DND-41 (cell line): ENCODE measurements around the gene SLC11A1.

ENCODE experiments used
- ATAC-seq: fragments of 200-7000 bp; cut with Tn5 transposase; 3 replicates; pipeline ENCODE4 v1.9.1; 2021; ENCODE audit warnings: low read depth; ENCODE audit not compliant: insufficient read depth
- DNase-seq: peaks from one replicate; pipeline ENCODE4 v3.0.0-alpha.2; 2020
- H2AFZ ChIP-seq: 2 replicates; pipeline ENCODE4 v1.6.0; 2012; ENCODE audit warnings: low read depth, low read length
- H3K27ac ChIP-seq: 2 replicates; pipeline ENCODE4 v1.5.1; 2012; ENCODE audit warnings: low read length, inconsistent platforms
- H3K27me3 ChIP-seq: fragments of 200-600 bp; sonication (generic); 2 replicates; pipeline ENCODE4 v1.6.0; 2012; ENCODE audit warnings: low read length, mild to moderate bottlenecking, inconsistent platforms; ENCODE audit not compliant: insufficient read depth, poor library complexity
- H3K36me3 ChIP-seq: 2 replicates; pipeline ENCODE4 v1.5.1; 2012; ENCODE audit warnings: low read length, inconsistent platforms; ENCODE audit not compliant: insufficient read depth
- H3K4me1 ChIP-seq: 2 replicates; pipeline ENCODE4 v1.5.1; 2012; ENCODE audit warnings: mild to moderate bottlenecking, low read length; ENCODE audit not compliant: insufficient read depth
- H3K4me2 ChIP-seq: 2 replicates; pipeline ENCODE4 v1.6.0; 2012; ENCODE audit warnings: mild to moderate bottlenecking, moderate library complexity, low read length, inconsistent platforms; ENCODE audit not compliant: insufficient read depth
- H3K4me3 ChIP-seq, 2 experiments: fragments of 200-600 bp in 1 of 2; shearing (Covaris generic) in 1 of 2; 2 replicates each; pipeline ENCODE4 v1.5.1; 2012 to 2016; ENCODE audit warnings: inconsistent platforms in 2 of 2, low read length in 2 of 2, mild to moderate bottlenecking in 2 of 2, low read depth in 1 of 2, moderate library complexity in 1 of 2
- H3K79me2 ChIP-seq: 2 replicates; pipeline ENCODE4 v1.6.0; 2012; ENCODE audit warnings: low read length, inconsistent platforms; ENCODE audit not compliant: insufficient read depth
- H3K9ac ChIP-seq: 2 replicates; pipeline ENCODE4 v1.6.0; 2012; ENCODE audit warnings: low read depth, mild to moderate bottlenecking, inconsistent platforms, low read length, moderate library complexity
- H3K9me3 ChIP-seq: 2 replicates; pipeline ENCODE4 v1.5.1; 2012; ENCODE audit warnings: low read length, moderate library complexity, mild to moderate bottlenecking, inconsistent platforms; ENCODE audit not compliant: insufficient read depth, severe bottlenecking
- H4K20me1 ChIP-seq: 2 replicates; pipeline ENCODE4 v1.6.0; 2012; ENCODE audit warnings: low read length; ENCODE audit not compliant: insufficient read depth
- CTCF ChIP-seq: IDR thresholded peaks from 2 replicates; pipeline ENCODE4 v1.5.1; 2012; ENCODE audit warnings: borderline replicate concordance, low read length, moderate library complexity, mild to moderate bottlenecking; ENCODE audit not compliant: poor library complexity, severe bottlenecking; ENCODE audit errors: extremely low read depth
- EZH2 ChIP-seq: IDR thresholded peaks from 3 replicates; pipeline ENCODE4 v1.6.1; 2012; ENCODE audit warnings: borderline replicate concordance, low read depth, mild to moderate bottlenecking, moderate library complexity, low read length, inconsistent platforms; ENCODE audit not compliant: severe bottlenecking

The SLC11A1 gene

DNA sequence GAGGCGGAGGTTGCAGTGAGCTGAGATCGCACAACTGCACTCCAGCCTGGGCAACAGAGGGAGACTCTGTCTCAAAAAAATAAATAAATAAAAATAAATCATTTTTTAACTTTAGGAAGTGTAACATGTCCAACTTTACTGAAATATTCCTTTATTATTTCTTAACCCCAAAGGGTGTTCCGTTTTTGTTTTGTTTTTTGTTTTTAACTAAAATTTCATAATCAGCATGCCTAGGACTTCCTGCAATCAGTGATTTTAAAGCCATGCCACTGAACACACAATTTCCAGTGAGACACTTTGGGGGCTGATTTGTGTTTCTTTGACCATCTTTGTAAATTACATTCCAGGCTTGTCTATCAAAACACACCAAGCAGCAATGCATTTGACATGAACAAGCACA is 18.3 kb upstream of the SLC11A1 start:
- no peaks in the 10 kb centered on the region for H3K36me3 ChIP-seq
- H3K4me1 ChIP-seq: no peaks in the 10 kb centered on the region
- no peak for ATAC-seq
- no peak overlapping the region for H3K4me3 ChIP-seq
- no peak for TF ChIP-seq EZH2
- no peak for TF ChIP-seq CTCF
- no peaks in the 10 kb centered on the region for H3K9me3 ChIP-seq
- no peak overlapping the region for H3K9ac ChIP-seq
- no peak overlapping the region for H3K27ac ChIP-seq
- H3K27me3 ChIP-seq: no peaks in the 10 kb centered on the region
- no peak for DNase-seq
- no peaks in the 10 kb centered on the region for H3K79me2 ChIP-seq
- H2AFZ ChIP-seq: no peak overlapping the region
- H4K20me1 ChIP-seq: no peaks in the 10 kb centered on the region
- no peak overlapping the region for H3K4me2 ChIP-seq

DNA sequence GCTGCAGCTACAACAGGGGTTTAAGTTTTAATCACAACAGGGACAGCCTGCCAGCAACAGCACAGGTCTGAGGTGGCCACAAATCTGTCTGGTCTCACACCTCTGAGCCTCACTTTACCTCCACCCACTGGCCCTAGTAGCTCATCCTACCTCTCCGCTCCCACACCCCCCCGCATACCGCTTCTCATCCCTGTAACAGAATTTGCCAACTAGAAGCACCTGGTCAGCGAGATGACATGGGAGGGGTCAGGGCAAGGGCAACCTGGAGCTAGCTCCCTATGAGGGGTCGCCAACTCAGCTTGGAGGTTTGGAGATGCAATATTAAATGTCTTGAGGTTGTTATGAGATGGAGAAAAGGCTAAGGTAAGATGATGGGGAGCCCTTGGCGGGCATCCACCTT is 17.9 kb upstream of the SLC11A1 start:
- no peak overlapping the region for H3K4me2 ChIP-seq
- H3K9ac ChIP-seq: no peak overlapping the region
- TF ChIP-seq EZH2 (no peak), CTCF (no peak)
- no peak overlapping the region for H3K4me3 ChIP-seq
- H3K9me3 ChIP-seq: no peaks in the 10 kb centered on the region
- no peak for ATAC-seq
- no peak overlapping the region for H3K27ac ChIP-seq
- H3K27me3 ChIP-seq: no peaks in the 10 kb centered on the region
- no peak overlapping the region for H2AFZ ChIP-seq
- no peaks in the 10 kb centered on the region for H3K4me1 ChIP-seq
- no peak for DNase-seq
- no peaks in the 10 kb centered on the region for H4K20me1 ChIP-seq
- no peaks in the 10 kb centered on the region for H3K36me3 ChIP-seq
- H3K79me2 ChIP-seq: no peaks in the 10 kb centered on the region

DNA sequence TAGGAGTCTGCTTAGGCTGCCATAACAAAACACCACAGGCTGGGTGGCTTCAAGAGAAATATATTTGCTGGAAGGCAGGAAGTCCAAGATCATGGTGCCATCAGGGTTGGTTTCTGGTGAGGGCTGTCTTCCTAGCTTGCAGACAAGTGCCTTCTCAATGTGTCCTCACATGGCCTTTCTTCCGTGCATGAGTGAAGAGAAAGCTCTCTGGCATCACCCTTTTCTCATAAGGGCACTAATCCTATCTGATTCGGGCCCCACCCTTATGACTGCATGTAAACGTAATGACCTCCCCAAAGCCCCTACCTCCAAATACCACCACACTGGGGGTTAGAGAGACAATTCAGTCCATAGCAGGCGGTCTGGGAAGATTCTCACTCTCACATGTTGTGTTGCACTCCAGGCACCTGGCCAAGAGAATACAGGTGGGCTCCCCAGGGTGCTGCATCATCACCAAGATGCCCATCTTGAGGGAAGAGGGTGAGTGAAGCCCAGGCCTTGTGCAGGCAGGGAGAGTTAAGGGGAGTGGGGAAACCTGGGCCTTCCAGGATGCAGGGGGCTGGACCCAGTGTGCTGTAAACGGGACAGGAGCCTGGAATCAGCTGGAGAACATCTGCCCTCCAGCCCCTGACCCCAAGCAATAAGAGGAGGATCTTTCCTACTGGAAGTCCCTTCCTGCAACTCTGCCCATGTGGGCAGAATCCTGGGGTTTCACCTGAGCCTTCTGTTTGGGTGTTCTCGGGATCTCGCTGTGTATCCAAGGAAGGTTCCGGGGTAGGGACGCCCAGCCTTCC is 15.3 kb upstream of the SLC11A1 start:
- Histone ChIP-seq H3K27ac (no peak overlapping the region), H3K9me3 (no peaks in the 10 kb centered on the region), H3K4me2 (no peak overlapping the region), H3K27me3 (no peaks in the 10 kb centered on the region), H3K4me1 (no peaks in the 10 kb centered on the region), H3K79me2 (no peaks in the 10 kb centered on the region), H3K9ac (no peak overlapping the region), H3K36me3 (no peaks in the 10 kb centered on the region), H4K20me1 (no peaks in the 10 kb centered on the region), H2AFZ (no peak overlapping the region), H3K4me3 (no peak overlapping the region)
- no peak for DNase-seq
- ATAC-seq: no peak
- TF ChIP-seq CTCF (no peak), EZH2 (no peak)
